T-helper 2 cell treated with Interferon-gamma antibody and Interleukin-4, amounts not matched to agents 100 ng/mL and 5 ng/mL, for 36 hours (primary cell): Measurements from ENCODE around the gene POLG. TPM values are rescaled to one million over a fixed set of nuclear protein-coding genes. Genes with fewer than 3 reads are reported as not detected.

Experiments used
- intact Hi-C: fragments of 100-400 bp; cut with micrococcal nuclease; formaldehyde crosslinking; loops from one replicate; pipeline ENCODE4 v1.15.1; 2023
- total RNA-seq: library from RNA; stranded (reverse); gene quantifications from 2 replicates; pipeline ENCODE4 v1.2.3, GENCODE V29; 2022

Gene POLG
- total RNA-seq, 1 donor from 2014 or later: 113 TPM

DNA sequence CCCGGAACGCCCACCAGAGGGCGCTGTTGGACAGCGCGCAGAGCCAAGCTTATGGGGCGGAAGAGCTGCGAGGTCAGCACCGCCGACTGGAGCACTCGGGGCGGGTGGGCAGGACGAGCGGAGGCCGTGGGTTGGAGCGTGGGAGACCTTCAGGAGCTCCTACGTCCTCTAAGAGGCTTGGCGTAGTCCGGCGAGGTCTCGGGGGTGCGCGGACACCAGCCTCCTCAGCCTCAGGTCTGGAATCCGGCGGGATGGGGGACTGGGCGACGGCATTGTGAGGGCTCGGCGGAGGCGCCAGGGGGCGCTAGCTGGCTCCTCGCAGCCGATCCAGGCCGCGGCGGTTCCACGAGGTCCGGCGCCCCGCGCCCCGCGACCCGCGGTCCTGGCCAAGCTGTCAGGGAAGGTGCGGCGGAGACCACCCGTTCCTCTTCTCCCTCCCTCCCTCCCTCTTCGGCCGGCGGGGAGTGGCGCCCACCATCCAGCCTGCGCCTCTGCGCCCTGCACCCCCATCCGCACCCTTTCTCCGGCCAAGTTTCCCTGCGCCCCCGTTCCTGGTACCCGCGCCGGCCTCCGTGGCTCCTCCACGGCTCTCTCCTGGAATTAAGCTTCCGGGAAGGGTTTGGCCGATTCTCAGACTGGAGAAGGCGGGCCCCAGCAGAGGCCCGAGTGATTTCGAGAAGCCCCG lies 24.3 kb upstream of the POLG start:
- intact Hi-C loops: loop anchor here (1.0 to 2.0 kb wide), 4 partner anchors 24 to 114 kb away; no protein-coding TSS in a partner anchor

DNA sequence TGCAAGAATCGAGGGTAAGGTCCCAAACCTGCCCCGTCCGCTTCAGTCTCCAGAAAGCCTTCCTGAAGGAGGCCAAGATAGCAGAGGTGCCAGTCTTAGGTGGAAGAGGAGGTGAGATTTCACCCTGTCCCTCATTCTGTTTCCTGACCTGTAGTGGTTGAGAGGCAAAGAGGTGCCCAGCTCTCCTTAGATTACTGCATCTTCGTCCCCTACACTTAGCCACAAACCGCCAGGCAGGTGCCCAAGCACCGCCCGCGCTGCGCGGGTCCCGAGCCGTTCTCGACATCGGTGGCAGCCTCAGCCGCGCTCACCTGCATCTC lies 23.8 kb upstream of the POLG start:
- intact Hi-C loops: loop anchor here (1.0 to 2.0 kb wide), 4 partner anchors 23 to 114 kb away; no protein-coding TSS in a partner anchor

DNA sequence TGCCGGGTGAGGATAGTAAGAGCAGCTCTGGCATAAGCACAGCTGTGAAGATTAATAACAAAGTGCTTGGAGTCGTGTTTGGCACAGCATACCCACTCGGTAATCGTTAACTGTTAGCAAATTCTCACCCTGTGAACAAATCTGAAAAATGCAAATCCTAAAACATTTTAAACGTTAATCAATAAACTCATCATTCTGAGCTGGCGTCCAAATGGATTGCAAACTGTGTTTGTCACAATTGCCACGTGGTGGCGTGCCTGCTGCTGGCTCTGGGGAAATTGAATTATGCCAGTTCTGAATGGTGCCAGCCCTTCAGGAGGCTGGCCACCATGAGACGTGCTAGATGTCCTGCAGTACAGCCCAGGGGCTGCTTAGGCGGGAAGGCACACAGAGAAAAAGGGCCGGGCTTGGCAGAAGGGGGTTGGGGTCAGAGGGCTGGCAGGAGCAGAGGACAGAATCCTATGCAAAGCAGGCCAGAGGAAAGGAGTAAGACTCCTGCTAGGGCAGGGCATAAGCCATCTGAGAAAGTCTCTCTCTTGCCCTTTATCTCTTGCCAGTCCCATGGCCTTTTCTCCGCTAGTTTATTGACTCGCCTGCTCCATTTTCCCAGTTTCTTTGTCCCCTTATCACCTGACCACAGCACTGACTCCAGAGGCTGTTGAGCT lies 22.1 kb upstream of the POLG start:
- intact Hi-C loops: no loop called here

DNA sequence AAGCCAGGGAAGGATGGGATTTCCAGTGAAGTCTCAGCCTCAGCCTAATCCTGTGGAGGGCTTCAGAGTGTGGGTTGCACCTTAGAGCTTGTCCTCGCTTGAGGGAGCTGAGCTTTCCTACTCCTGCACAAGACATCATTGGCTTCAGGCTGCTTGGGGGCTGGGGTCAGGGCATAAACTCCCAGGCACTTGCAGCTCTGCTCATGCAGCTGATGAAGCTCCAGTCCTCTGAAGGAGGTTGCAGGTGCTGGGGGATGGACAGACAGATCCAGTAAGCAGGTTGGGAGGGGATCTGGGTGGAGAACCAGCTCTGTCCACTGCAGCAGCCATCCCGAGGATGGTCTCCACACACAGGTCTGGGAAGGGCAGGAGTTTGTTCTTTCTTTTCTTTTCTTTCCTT lies 19.4 kb upstream of the POLG start:
- intact Hi-C loops: no loop called here

DNA sequence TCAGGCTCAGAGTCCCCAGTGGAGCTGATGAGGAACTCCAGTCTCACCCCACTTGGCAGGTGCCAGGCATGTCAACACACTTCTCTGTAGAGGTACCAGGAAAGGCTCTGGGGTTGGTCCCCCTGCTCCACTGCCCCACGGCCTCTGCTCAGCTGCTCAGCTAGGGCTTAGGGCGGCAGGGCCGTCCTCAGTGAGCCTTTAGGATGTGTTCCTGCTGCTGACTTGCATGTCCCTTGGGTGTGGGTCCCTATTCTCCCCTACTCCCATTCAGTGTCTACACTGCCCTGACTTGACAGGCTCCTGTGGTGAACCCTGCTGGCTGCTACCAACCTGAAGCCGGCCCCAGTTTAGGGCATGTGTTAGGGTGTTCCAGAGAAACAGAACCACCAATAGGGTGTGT lies 17.9 kb upstream of the POLG start:
- intact Hi-C loops: no loop called here

DNA sequence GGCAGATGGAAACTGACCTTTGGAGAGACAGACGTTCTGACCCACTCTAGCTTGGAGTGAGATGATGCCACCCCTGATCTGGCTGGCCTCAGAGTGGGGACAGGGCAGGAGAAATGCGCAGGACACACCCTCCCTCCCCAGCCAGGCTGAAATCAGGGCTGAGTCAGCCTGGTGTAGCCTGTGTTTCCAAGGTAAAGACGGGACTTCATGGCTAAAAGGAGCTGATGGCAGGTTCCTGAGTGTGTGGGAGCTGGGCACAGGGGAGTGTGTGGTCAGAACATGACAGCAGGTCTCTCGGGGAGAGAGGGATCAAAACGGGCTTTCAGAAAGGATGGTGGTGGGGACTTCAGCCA lies 14.6 kb upstream of the POLG start:
- intact Hi-C loops: no loop called here

DNA sequence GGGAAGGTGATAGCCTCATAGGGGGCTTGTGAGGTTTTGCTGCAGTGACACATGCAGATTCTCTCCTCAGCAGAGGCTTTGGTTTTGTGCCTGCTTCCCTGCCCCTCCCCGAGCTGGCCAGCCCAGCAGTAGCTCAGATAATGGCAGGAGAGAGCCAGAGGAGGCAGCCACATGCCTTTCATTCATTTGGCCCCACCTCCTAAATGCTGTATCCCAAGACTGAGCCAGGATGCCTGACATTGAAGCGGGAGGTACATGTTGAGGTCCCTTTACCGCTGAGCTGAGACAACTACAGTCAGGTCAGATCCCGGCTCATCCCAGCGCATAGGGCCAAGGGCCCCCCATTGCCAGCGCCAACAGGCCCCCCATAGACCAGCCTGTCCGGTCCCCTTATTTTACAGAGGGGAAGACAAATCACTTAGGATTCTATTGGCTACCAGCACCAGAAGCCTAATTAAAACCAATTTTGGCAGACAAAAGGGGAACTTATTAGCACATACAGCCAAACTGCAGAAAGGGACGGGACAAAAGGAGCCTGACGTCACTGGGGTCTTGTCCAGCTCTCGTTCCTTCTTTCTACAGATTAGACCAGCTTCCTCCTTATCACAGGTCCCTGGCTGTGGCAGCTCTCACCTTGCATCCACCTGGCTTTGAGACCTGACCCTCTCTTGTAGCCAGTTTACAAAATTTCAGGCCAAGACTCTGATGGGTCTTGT lies 12.1 kb upstream of the POLG start:
- intact Hi-C loops: no loop called here

DNA sequence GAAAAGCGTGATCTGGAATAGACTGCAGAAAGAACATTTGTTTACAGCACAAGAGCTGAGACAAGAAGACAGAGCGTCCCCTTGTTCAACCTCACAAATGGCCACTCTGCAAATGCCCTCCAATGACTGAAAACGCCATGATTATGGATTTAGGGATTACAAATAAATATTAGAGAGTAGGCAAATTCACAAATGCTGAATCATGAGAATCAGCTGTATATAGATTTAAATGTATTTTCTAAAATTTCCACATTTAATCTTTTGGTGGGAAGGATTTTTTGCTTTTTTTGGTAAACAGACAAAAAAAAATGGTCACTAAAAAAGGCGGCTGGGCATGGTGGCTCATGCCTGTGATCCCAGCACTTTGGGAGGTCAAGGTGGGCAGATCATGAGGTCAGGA lies 10.6 kb upstream of the POLG start:
- intact Hi-C loops: no loop called here

DNA sequence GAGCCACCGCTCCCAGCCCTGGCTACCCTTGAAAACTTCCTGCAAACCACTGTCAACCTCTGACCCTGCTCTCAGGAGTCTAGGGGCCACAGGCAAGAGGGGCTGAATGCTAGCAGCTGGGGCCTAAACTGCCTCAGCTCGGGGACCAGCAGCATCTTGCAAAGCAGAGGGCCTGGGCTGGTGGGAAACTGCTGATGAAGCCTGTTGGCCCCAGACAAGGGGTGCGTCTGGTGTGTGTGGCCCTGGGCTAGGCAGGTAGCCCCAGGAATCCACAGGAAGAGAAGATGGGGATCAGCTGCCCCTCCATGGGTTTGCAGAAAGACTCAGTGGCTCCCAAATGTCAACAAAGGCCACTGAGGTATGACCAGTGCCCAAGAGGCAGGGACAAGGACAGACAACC lies 8.2 kb upstream of the POLG start:
- intact Hi-C loops: no loop called here

DNA sequence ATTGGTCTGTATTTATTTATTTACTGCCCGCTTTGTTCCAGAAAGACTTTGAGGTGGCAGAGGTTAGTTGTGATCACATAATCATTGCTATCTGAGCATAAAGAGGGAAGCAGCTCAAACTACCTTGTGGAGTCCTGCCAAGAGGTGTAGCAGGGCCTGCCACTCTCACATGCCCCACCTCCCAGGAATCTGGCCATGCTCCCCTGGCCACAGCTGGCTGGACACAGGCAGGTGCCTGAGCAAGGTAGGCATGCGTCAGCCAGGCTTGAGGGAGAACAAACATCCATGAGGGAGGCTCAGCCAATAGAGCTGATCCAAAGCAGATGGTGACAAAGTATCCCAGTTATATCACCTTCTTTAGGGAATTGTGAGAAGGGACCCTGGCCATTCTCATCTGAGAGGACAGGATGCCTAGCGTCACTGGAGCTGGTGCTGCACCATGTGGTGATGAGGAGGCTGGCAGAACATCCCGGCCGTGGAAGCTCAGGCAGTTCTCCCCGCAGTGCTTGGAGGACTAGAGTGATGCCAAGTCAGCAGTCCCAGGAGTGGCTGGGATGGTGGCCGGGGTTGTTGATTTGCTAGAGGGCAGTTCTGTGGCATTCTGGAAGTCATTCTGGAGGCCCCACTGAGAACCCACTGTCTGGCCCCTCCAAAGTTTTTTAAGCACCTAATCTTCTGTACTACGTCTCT lies 6.8 kb upstream of the POLG start:
- intact Hi-C loops: no loop called here

DNA sequence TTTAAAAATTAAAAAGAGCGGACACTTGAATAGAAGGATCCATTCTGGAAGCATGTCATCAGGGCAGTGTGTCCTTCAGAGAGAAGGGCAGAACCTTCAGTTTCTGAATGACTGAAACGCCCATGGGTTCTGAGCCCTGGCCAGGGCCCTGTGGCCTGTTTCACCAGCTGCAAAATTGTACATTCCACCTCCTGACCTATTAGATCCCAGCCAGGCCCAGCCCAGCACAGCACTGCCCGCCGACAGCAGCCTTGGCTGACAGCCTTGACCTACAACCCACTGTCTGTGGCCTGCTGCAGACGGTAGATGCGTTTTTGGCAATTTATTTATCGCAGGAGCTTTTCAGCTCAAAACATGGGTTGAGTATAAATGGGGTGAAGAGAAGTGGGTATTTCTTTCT lies 5.9 kb upstream of the POLG start:
- intact Hi-C loops: no loop called here

DNA sequence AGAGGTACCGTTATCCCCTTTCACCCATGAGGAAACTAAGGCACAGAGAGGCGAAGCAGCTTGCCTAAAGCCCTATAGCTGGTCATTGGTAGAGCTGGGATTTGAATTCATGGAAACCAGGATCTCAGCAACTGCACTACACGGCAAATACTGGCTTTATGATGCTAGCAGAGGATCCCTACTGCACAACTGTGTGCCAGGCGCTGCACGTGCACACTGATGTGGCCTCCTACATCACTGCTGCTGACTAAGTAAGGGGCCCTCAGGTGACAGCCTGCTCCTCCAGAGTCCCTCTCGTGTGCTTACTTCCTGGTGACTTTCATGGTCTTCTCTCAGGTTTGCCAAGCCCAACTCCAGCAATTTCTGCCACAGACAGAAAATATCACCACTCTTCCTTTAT lies 3.4 kb upstream of the POLG start:
- intact Hi-C loops: loop anchor here (10.0 kb wide), 2 partner anchors 443 to 713 kb away; partner anchors contain the start of genes AEN and HAPLN3

DNA sequence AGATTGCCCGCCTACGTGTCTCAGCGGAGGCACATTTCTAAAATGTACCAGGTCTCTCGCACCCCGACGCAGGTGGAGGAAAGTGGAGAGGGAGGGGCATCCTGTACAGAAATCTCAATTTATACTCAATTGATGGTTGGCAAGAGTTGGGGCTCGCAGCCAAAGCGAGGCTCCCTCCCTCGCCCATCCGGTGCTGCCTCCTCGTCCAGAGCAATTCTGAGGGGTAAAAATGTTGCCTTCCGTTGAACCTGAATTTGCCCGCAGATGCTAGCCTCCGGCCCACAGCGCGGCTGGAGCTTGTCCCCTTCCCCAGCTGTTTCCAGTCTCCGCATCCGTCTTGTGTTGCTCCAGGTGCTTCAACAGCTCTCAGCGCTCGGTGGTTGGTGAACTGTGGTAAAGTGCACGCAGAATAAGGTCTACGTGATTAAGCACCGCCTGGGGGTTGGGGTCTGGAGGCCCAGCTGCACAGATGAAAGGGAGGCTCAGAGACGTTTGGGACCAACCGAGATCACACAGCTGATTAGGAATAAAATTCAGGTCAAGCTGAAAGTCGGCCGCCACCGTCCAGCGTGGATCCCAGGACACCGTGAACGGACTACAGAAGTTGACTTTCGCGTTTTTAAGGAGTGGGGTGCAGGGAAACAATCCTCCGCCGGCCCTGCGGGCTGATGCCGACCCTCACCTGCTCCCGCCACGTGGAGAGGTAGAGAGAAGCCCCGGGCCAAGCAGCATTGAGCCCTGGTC lies 846 bp upstream of the POLG start:
- intact Hi-C loops: loop anchor here (1.0 to 10.0 kb wide), 5 partner anchors 23 to 711 kb away; partner anchors contain the start of genes AEN and HAPLN3

DNA sequence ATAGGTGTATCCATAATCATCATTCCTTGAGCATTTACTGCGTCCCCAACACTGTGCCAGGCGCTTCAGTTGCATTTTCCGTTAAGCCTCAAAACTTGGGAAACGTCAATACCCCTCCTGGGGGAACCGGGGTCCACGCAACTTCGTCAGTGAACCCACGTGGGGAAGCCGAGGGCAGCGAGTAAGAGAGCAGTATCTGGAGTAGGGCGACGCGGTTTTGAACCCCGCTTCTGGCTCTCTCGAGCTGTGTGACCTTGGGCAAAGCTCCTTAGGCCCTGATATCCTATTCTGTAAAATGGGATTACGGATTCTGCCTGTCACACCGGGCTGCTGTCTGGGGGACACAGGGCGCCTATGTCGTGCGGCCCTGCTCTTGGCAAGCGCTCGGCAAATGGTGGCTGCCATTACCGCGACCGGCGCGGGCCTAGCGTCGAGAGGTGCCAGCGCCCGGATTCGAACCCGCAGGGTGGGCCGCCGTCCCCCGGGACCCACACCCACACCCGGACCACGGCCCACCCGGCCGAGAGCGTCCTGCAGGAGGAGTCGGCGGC lies 590 bp downstream of the POLG start:
- intact Hi-C loops: loop anchor here (1.0 to 10.0 kb wide), 5 partner anchors 129 to 709 kb away; partner anchors contain the start of genes ABHD2, AEN, HAPLN3 and TICRR

DNA sequence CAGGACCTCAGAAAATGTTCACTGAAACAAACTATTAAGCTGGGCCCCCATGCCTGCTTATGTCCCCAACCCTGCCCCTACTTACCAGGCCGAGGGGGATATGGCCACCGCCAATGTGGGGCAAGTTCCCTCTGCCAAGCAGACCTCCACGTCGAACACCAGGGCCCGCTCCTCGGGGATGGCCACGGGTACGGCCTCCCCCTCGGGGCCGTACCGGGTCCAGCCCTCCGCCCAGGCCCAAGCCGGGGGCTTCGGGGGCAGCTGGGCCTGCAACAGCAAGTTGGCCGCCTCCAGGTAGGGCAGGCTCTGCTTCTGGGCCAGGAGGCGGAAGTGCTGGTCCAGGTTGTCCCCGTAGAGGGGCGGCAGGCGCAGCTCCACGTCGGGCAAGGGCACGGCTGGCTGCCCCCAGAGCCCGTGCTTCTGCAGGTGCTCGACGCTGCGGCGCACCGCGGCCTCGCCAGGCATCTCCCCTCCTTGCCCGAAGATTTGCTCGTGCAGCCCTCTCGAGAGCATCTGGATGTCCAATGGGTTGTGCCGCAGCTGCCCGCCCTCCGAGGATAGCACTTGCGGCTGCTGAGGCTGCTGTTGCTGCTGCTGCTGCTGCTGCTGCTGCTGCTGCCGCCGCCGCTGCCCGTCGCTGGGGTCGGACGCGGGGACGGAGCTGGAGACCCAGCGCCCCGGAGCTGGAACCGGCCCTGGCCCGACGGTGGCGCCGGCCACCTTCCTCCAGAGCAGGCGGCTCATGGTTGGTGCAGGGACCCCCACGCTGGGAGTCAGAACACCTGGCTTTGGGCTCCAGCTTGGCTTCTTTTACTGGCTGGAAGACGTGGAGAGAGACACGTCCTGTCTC lies 1.4 kb downstream of the POLG start:
- intact Hi-C loops: loop anchor here (10.0 kb wide), 2 partner anchors 438 to 708 kb away; partner anchors contain the start of genes AEN and HAPLN3

DNA sequence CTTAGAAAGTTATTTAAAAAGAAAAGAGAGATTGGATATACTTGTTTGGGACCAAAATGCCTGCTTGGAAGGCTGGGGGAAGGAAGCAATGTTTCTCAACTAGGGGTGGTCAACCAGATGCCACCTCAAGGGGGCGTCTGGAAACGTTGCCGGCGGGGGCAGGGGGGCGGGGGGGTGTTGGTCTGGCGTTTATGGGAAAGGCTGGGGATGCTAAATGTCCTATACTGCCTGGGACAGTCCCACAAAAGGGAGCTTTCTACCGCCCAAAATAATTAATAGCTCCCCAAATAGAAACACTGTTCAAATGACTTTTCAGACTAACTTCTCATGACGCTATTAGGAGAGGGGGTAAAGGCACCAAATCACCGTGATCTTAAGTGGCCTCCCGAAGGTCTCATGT lies 2.2 kb downstream of the POLG start:
- intact Hi-C loops: loop anchor here (10.0 kb wide), 2 partner anchors 438 to 708 kb away; partner anchors contain the start of genes AEN and HAPLN3

DNA sequence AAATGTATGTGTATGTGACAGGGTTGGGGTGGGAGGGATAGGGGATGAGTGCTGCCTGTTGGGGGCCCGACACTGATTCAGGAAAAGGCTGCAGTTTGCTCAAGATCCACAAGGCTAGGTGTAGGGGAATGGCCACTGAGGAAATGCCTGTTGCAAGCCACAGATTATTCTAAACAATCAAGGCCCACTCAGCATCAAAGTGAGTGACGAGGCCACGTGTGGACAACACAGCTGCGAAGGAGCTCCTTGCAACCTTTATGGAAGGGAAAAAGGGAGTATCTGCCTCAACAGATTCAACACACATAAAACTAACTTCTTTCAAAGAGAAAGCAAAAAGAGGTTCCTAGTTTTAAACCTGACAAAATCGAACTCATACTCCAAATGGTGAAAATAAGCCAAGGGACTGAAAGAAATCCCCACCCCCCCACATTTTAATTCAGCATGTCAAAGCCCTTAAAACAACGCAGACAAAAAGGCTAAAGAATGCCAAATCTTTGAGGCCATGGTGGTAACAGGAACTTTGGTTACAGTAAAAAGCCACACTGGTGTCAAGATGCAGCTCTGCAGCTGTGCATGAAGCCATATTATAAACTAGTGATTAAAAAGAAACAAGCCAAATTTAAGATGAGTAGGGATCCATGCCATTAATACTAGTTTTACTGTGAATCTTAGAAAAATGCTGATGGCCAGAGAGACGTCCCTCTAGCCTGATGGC lies 3.6 kb downstream of the POLG start:
- intact Hi-C loops: loop anchor here (10.0 kb wide), 2 partner anchors 436 to 706 kb away; partner anchors contain the start of genes AEN and HAPLN3

DNA sequence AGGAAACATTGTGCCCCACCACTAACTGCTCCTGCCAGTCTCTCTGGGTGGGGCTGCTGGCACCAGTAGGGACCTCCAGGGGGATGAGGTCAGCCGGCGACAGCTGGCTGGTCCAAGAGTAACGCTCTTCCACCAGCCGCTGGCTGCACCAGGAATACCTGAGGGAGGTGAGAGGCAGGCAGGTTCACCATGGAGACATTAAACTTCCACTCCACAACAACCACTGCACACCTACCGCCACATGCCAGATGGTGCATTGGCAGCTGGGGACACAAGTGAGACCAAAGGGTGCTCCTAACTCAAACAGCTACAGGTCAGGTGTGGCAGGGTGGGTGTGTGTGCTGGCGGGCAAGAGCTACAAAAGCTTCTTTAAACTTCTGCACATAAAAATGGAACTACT lies 4.5 kb downstream of the POLG start:
- intact Hi-C loops: loop anchor here (10.0 kb wide), 2 partner anchors 435 to 705 kb away; partner anchors contain the start of genes AEN and HAPLN3
